Nucleus accumbens (tissue), 56 donors: Measurements from ENCODE around the gene UBA5.
"Not testable (repeated sequence)": the region's sequence is repeated elsewhere in the genome, so short reads cannot be mapped to it uniquely, and the experiment has no call there.

ENCODE experiments used
- DNase-seq, 56 donors: peaks; one replicate each; lab custom pipeline; 2025; lab: John Stamatoyannopoulos, UW

The UBA5 gene

GRCh38 chr3:132660052-132660810, at the start of gene UBA5:
UBA5 (plus strand) TSS chr3:132660329; CDS start chr3:132660538, 209 bp downstream.
- peak in 54 of 56 donors; percentile 8 to 88 (median 65) for DNase-seq

- DNase-seq, result not testable (repeated sequence)
Measured at GRCh38 chr3:132615301-132615700, 44.8 kb upstream of the UBA5 start.

- no peak for DNase-seq
Measured at GRCh38 chr3:132615881-132616280, 44.2 kb upstream of the UBA5 start.

- DNase-seq, result no peak
Measured at GRCh38 chr3:132616780-132617179, 43.3 kb upstream of the UBA5 start.

GRCh38 chr3:132622148-132622547, 38.0 kb upstream of the UBA5 start:
- DNase-seq, result no peak

- DNase-seq, result no peak
Measured at GRCh38 chr3:132622761-132623160, 37.4 kb upstream of the UBA5 start.

- DNase-seq, result no peak
Measured at GRCh38 chr3:132623646-132624045, 36.5 kb upstream of the UBA5 start.

- no peak for DNase-seq
Measured at GRCh38 chr3:132624790-132625189, 35.3 kb upstream of the UBA5 start.

GRCh38 chr3:132625613-132626012, 34.5 kb upstream of the UBA5 start:
- DNase-seq, result no peak

- no peak for DNase-seq
Measured at GRCh38 chr3:132626955-132627354, 33.2 kb upstream of the UBA5 start.

- no peak for DNase-seq
Measured at GRCh38 chr3:132628157-132628556, 32.0 kb upstream of the UBA5 start.

GRCh38 chr3:132629928-132630327, 30.2 kb upstream of the UBA5 start:
- DNase-seq, result no peak

- DNase-seq, result no peak
Measured at GRCh38 chr3:132630612-132631011, 29.5 kb upstream of the UBA5 start.

GRCh38 chr3:132635052-132635451, 25.1 kb upstream of the UBA5 start:
- DNase-seq, result no peak

- DNase-seq, result no peak
Measured at GRCh38 chr3:132637590-132637989, 22.5 kb upstream of the UBA5 start.

- DNase-seq, result no peak
Measured at GRCh38 chr3:132638706-132639105, 21.4 kb upstream of the UBA5 start.

GRCh38 chr3:132641427-132641826, 18.7 kb upstream of the UBA5 start:
- not testable (repeated sequence) for DNase-seq

GRCh38 chr3:132641837-132642538, 18.1 kb upstream of the UBA5 start:
- no peak for DNase-seq

- no peak for DNase-seq
Measured at GRCh38 chr3:132642539-132642847, 17.6 kb upstream of the UBA5 start.

- DNase-seq, result no peak
Measured at GRCh38 chr3:132643366-132643765, 16.8 kb upstream of the UBA5 start.

- DNase-seq, result no peak
Measured at GRCh38 chr3:132645058-132645457, 15.1 kb upstream of the UBA5 start.

- DNase-seq, result no peak
Measured at GRCh38 chr3:132650153-132650552, 10.0 kb upstream of the UBA5 start.
